ENCODE measurements around the gene SEBOX.

The SEBOX gene

DNA sequence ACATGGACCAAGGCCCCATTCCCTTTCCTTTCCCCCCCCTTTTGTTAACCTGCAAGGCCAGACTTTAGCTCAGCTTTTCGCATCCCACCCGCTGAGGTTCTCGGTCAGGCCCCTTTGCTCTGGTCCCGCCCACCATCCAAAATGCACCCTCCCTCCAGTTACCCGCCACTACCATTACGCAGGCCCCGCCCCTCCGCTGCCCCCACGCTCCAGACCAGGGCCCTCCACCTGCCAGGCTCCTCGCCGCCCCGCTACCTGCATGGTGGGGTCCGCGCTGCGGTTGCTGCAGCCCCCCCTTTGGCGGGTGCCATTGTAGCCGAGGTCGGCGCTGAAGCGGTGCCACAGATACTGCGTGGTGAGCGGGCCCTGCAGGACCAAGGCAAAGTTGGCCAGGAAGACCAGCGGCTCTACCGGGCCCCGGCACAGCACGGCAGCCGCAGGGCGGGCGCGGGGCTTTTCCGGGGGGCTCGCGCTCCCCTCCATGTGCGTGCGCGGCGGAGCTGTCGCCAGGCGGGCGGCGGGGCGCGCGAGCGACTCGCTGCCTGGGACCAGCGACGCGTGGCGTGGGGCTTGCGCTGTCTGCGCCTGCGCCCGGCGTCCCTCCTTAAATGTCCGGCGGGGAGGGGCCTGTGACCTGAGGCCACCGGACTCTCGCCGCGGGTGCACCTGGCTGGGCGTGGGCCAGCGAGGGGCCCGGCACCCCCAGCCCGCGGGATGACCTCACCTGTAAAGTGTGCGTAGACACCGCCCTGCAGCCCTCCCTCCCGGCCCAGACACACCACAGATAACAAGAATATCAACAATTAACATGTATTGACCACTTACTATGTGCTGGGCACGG lies 40.9 kb upstream of the SEBOX start, which contains the start of gene SLC46A1:
SLC46A1 (minus strand) TSS at position 581 of the 841 bp plus-strand sequence; CDS start at position 483, 98 bp downstream.
- H2AFZ ChIP-seq (ENCODE audit: low read length), result peak within 1 kb of the TSS; percentile 65

DNA sequence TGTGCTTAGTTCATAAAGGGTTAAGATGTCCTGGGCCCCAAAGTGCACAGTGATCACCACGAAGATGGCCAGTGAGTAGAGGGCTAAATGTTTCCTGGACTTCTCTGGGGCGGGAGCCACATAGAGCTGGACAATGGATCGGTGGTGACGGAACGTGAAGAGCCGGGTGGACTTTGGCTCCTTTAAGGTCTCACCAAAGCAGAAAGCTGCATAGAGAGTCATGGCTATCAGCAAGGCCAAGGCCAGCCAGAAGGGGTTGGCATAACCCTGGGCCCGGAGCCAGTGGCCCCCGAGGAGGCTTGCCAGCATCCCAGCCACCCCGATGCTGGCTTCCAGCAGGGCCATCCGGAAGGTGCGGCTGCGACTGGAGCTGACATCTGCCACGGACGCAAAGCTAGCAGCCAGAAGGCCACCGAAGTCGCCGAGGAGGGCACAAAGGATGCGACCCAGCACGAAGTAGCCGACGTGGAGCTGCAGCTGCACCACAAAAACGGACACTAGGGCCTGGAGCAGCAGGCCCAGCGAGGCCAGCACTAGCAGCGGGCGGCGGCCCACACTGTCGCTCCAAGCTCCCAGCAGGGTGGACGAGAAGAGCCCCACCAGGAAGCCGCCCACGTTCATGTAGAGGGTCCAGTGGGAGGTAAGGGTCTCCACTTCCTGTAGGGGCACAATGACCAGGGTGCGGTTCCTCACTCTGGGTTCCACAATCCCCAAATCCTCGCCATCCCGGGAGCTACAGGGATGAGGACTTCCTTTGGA lies 40.0 kb upstream of the SEBOX start:
- Histone ChIP-seq H3K9ac (ENCODE audit: low read length) (peak overlapping the region; percentile 80; the same call in 1 of the 2 replicates), H3K4me2 (ENCODE audit: low read length) (peak overlapping the region; percentile 85), H3K79me2 (ENCODE audit: insufficient read depth, low read length) (no peaks in the 10 kb centered on the region), H3K4me3 (ENCODE audit: low read depth, low read length, poor library complexity, severe bottlenecking) (peak overlapping the region; percentile 79), H3K36me3 (ENCODE audit: insufficient read depth, low read length) (no peaks in the 10 kb centered on the region), H3K4me1 (ENCODE audit: insufficient read depth, low read length, severe bottlenecking) (peaks cover 9% of the 10 kb centered on the region), H3F3A (ENCODE audit: insufficient read depth, low read length) (no peaks in the 10 kb centered on the region), H2AFZ (ENCODE audit: low read length) (no peak overlapping the region), H3K27me3 (ENCODE audit: insufficient read depth, low read length) (no peaks in the 10 kb centered on the region), H3K9me2 (ENCODE audit: low read depth, low read length) (no peaks in the 10 kb centered on the region), H3K9me3 (ENCODE audit: low read length) (no peaks in the 10 kb centered on the region), H3K27ac (ENCODE audit: low read depth, low read length, poor library complexity, severe bottlenecking) (no peak overlapping the region), H4K20me1 (ENCODE audit: insufficient read depth, low read length) (no peaks in the 10 kb centered on the region)
- TF ChIP-seq, protein P1, sequence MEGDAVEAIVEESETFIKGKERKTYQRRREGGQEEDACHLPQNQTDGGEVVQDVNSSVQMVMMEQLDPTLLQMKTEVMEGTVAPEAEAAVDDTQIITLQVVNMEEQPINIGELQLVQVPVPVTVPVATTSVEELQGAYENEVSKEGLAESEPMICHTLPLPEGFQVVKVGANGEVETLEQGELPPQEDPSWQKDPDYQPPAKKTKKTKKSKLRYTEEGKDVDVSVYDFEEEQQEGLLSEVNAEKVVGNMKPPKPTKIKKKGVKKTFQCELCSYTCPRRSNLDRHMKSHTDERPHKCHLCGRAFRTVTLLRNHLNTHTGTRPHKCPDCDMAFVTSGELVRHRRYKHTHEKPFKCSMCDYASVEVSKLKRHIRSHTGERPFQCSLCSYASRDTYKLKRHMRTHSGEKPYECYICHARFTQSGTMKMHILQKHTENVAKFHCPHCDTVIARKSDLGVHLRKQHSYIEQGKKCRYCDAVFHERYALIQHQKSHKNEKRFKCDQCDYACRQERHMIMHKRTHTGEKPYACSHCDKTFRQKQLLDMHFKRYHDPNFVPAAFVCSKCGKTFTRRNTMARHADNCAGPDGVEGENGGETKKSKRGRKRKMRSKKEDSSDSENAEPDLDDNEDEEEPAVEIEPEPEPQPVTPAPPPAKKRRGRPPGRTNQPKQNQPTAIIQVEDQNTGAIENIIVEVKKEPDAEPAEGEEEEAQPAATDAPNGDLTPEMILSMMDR (IDR thresholded peaks at IDR 0.05; ENCODE audit: low read length), result no peak
- TF ChIP-seq EZH2 (IDR thresholded peaks at IDR 0.05; ENCODE audit: borderline replicate concordance, low read length), result no peak

More for the DNA sequence above, 40.9 kb upstream of the SEBOX start, which contains the start of gene SLC46A1:
- H3K27ac ChIP-seq (ENCODE audit: low read depth, low read length, poor library complexity, severe bottlenecking), result no peak within 1 kb of the TSS
- H3K4me2 ChIP-seq (ENCODE audit: low read length), result peak within 1 kb of the TSS; percentile 85
- peak within 1 kb of the TSS; percentile 79 for H3K4me3 ChIP-seq (ENCODE audit: low read depth, low read length, poor library complexity, severe bottlenecking)
- peak within 1 kb of the TSS; percentile 80 for H3K9ac ChIP-seq (ENCODE audit: low read length)
- H3K9me2 ChIP-seq (ENCODE audit: low read depth, low read length), result no peaks in the 10 kb centered on the region
- no peaks in the 10 kb centered on the region for H3K27me3 ChIP-seq (ENCODE audit: insufficient read depth, low read length)
- no peaks in the 10 kb centered on the region for H4K20me1 ChIP-seq (ENCODE audit: insufficient read depth, low read length)
- H3K79me2 ChIP-seq (ENCODE audit: insufficient read depth, low read length), result no peaks in the 10 kb centered on the region
- peaks cover 9% of the 10 kb centered on the region for H3K4me1 ChIP-seq (ENCODE audit: insufficient read depth, low read length, severe bottlenecking)
- H3F3A ChIP-seq (ENCODE audit: insufficient read depth, low read length), result no peaks in the 10 kb centered on the region
- no peak for TF ChIP-seq EZH2 (IDR thresholded peaks at IDR 0.05; ENCODE audit: borderline replicate concordance, low read length)
- TF ChIP-seq, protein P1 (IDR thresholded peaks at IDR 0.05; ENCODE audit: low read length), result no peak
- H3K36me3 ChIP-seq (ENCODE audit: insufficient read depth, low read length), result no peaks in the 10 kb centered on the region
- no peaks in the 10 kb centered on the region for H3K9me3 ChIP-seq (ENCODE audit: low read length)

DNA sequence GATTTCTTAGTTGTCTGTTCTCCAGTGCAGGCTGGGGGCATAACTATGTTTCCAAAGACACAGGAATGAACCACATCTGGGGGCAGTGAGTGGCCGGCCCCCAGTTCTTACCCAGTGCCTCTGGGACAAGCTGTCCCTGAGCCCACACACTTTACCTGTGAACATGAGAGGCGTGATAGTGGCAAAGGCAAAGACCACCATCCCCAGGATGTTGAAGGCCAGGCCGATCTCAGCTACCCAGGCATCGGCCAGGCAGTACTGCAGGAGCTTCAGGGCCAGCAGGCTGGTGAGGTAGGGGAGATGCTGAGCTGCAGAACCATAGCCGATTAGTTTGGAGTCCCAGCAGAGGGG lies 39.4 kb upstream of the SEBOX start:
- Histone ChIP-seq H3K27ac (ENCODE audit: low read depth, low read length, poor library complexity, severe bottlenecking) (no peak overlapping the region), H3K4me1 (ENCODE audit: insufficient read depth, low read length, severe bottlenecking) (peaks cover 9% of the 10 kb centered on the region), H3F3A (ENCODE audit: insufficient read depth, low read length) (no peaks in the 10 kb centered on the region), H3K27me3 (ENCODE audit: insufficient read depth, low read length) (no peaks in the 10 kb centered on the region), H3K79me2 (ENCODE audit: insufficient read depth, low read length) (no peaks in the 10 kb centered on the region), H3K4me3 (ENCODE audit: low read depth, low read length, poor library complexity, severe bottlenecking) (no peak overlapping the region), H3K4me2 (ENCODE audit: low read length) (no peak overlapping the region), H3K9me3 (ENCODE audit: low read length) (no peaks in the 10 kb centered on the region), H2AFZ (ENCODE audit: low read length) (no peak overlapping the region), H3K9ac (ENCODE audit: low read length) (no peak overlapping the region), H4K20me1 (ENCODE audit: insufficient read depth, low read length) (no peaks in the 10 kb centered on the region), H3K36me3 (ENCODE audit: insufficient read depth, low read length) (no peaks in the 10 kb centered on the region), H3K9me2 (ENCODE audit: low read depth, low read length) (no peaks in the 10 kb centered on the region)
- TF ChIP-seq, protein P1 (IDR thresholded peaks at IDR 0.05; ENCODE audit: low read length), result no peak
- no peak for TF ChIP-seq EZH2 (IDR thresholded peaks at IDR 0.05; ENCODE audit: borderline replicate concordance, low read length)
